Keratinocyte (primary cell): Measurements from ENCODE around the gene VRK3. TPM values are rescaled to one million over a fixed set of nuclear protein-coding genes. Genes with fewer than 3 reads are reported as not detected.

Source experiments
- DNase-seq: peaks from one replicate; pipeline ENCODE4 v3.0.0-alpha.2; 2011; ENCODE audit warnings: low read depth, missing footprints, low spot score
- FAIRE-seq: peaks from 2 replicates; lab custom pipeline; 2011; peaks lifted over from hg19 to GRCh38; lab: Jason Lieb, UNC
- H2AFZ ChIP-seq: 2 replicates; pipeline ENCODE4 v1.6.0; 2012; ENCODE audit warnings: low read length, control low read depth, inconsistent platforms; ENCODE audit not compliant: control insufficient read depth
- H3K27ac ChIP-seq: 2 replicates; pipeline ENCODE4 v1.5.1; 2011; ENCODE audit warnings: low read length; ENCODE audit not compliant: control insufficient read depth, insufficient read depth
- H3K27me3 ChIP-seq: 3 replicates; pipeline ENCODE4 v1.6.0; 2011; ENCODE audit warnings: low read length; ENCODE audit not compliant: control insufficient read depth, insufficient read depth; ENCODE audit errors: extremely low read depth
- H3K36me3 ChIP-seq, 2 experiments: 2 replicates in 1 of 2; 3 replicates in 1 of 2; pipeline ENCODE4 v1.5.1; 2011; ENCODE audit warnings: low read length in 2 of 2, mild to moderate bottlenecking in 1 of 2; ENCODE audit not compliant: control insufficient read depth in 2 of 2, insufficient read depth in 2 of 2; ENCODE audit errors: extremely low read depth in 1 of 2
- H3K4me1 ChIP-seq: 3 replicates; pipeline ENCODE4 v1.5.1; 2011; ENCODE audit warnings: low read length; ENCODE audit not compliant: control insufficient read depth, insufficient read depth; ENCODE audit errors: extremely low read depth
- H3K4me2 ChIP-seq: 3 replicates; pipeline ENCODE4 v1.6.0; 2011; ENCODE audit warnings: low read depth, low read length; ENCODE audit not compliant: control insufficient read depth, insufficient read depth; ENCODE audit errors: extremely low read depth
- H3K4me3 ChIP-seq, 3 experiments: fragments of 200-600 bp in 1 of 3; sonication (generic) in 1 of 3; 2 replicates in 2 of 3; 3 replicates in 1 of 3; pipeline ENCODE4 v1.5.1; 2011 to 2016; ENCODE audit warnings: low read length in 3 of 3, mild to moderate bottlenecking in 3 of 3, control low read depth in 2 of 3, inconsistent platforms in 1 of 3, low read depth in 1 of 3, mixed read lengths in 1 of 3, mixed run types in 1 of 3, moderate library complexity in 1 of 3; ENCODE audit not compliant: control insufficient read depth in 2 of 3, insufficient read depth in 2 of 3; ENCODE audit errors: extremely low read depth in 1 of 3
- H3K79me2 ChIP-seq: 2 replicates; pipeline ENCODE4 v1.6.0; 2012; ENCODE audit warnings: low read length; ENCODE audit not compliant: control insufficient read depth, insufficient read depth
- H3K9ac ChIP-seq: 3 replicates; pipeline ENCODE4 v1.6.0; 2011; ENCODE audit warnings: low read length; ENCODE audit not compliant: control insufficient read depth, insufficient read depth; ENCODE audit errors: extremely low read depth
- H3K9me1 ChIP-seq: 3 replicates; pipeline ENCODE4 v1.6.0; 2011; ENCODE audit warnings: low read length; ENCODE audit not compliant: control insufficient read depth, insufficient read depth; ENCODE audit errors: extremely low read depth
- H3K9me3 ChIP-seq: 2 replicates; pipeline ENCODE4 v1.5.1; 2012; ENCODE audit warnings: low read depth, low read length; ENCODE audit not compliant: control insufficient read depth
- H4K20me1 ChIP-seq: 3 replicates; pipeline ENCODE4 v1.6.0; 2011; ENCODE audit warnings: low read length; ENCODE audit not compliant: control insufficient read depth, insufficient read depth; ENCODE audit errors: extremely low read depth
- EZH2 ChIP-seq: IDR thresholded peaks from one replicate; pipeline ENCODE4 v1.6.1; 2012; ENCODE audit warnings: inconsistent platforms, mild to moderate bottlenecking, low read length, moderate library complexity
- dilution Hi-C: fragments of 300-500 bp; cut with MboI; formaldehyde crosslinking; loops from one replicate; pipeline ENCODE4 v1.7.0; 2020; ENCODE audit warnings: low sequenced_read_pairs; ENCODE audit not compliant: extremely low pct_ligation_motif_present
- polyA plus RNA-seq, 5 experiments: library from polyadenylated mRNA; depleted of rRNA in 3 of 5; stranded (reverse) in 3 of 5; stranded (forward) in 1 of 5; unstranded in 1 of 5; fragments of >200 nt; gene quantifications; 1 replicate in 1 of 5; 2 replicates in 3 of 5; 3 replicates in 1 of 5; pipeline versions ENCODE4 v1.2.1 to v1.2.3, GENCODE V29; 2011 to 2012; ENCODE audit warnings: missing spikeins in 2 of 5, low read depth in 1 of 5, low replicate concordance in 1 of 5
- TF ChIP-seq, protein P1 (sequence below), 3 experiments: IDR thresholded peaks in 1 of 3; conservative IDR thresholded peaks in 1 of 3; optimal IDR thresholded peaks in 1 of 3; 2 replicates in 2 of 3; 3 replicates in 1 of 3; pipeline versions ENCODE3 to v1.5.1; 2011; ENCODE audit warnings: low read length in 3 of 3, mild to moderate bottlenecking in 3 of 3, moderate library complexity in 2 of 3, control low read depth in 1 of 3, inconsistent platforms in 1 of 3; ENCODE audit not compliant: insufficient read depth in 2 of 3; ENCODE audit errors: extremely low read depth in 1 of 3

The VRK3 gene
- polyA plus RNA-seq, 1 donor (not counting 4 experiments of a cell fraction or from before 2014, with no cell fraction given): 15.6 TPM

DNA sequence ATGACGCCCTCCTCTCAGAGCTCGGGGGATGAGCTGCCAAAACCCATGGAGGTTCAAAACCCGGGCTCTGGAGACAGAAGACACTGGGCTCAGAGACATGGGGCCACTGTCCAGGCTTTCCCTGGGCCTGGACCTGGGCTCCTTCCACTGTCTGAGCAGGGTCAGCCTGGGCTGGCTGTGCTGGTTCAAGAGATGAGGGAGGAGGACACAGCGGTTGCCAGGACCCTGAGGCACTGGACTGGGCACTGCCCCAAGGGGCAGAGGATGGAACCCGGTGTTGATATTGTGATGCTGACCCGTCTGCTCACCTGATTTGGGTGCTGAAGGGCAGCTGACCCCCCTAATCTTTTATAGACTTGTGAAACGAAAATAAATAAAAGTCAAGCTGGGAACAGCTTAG, 50.1 kb downstream of the VRK3 start:
- H3K4me3 ChIP-seq: no peak overlapping the region
- no peaks in the 10 kb centered on the region for H4K20me1 ChIP-seq
- no peak overlapping the region for H3K9ac ChIP-seq
- H3K27ac ChIP-seq: no peak overlapping the region
- H3K79me2 ChIP-seq: no peaks in the 10 kb centered on the region
- H3K9me1 ChIP-seq: no peaks in the 10 kb centered on the region
- no peaks in the 10 kb centered on the region for H3K9me3 ChIP-seq
- H3K36me3 ChIP-seq: no peaks in the 10 kb centered on the region
- no peaks in the 10 kb centered on the region for H3K27me3 ChIP-seq
- no peaks in the 10 kb centered on the region for H3K4me1 ChIP-seq
- dilution Hi-C loops: no loop called here
- no peak for DNase-seq
- no peak overlapping the region for H2AFZ ChIP-seq
- TF ChIP-seq, protein P1, sequence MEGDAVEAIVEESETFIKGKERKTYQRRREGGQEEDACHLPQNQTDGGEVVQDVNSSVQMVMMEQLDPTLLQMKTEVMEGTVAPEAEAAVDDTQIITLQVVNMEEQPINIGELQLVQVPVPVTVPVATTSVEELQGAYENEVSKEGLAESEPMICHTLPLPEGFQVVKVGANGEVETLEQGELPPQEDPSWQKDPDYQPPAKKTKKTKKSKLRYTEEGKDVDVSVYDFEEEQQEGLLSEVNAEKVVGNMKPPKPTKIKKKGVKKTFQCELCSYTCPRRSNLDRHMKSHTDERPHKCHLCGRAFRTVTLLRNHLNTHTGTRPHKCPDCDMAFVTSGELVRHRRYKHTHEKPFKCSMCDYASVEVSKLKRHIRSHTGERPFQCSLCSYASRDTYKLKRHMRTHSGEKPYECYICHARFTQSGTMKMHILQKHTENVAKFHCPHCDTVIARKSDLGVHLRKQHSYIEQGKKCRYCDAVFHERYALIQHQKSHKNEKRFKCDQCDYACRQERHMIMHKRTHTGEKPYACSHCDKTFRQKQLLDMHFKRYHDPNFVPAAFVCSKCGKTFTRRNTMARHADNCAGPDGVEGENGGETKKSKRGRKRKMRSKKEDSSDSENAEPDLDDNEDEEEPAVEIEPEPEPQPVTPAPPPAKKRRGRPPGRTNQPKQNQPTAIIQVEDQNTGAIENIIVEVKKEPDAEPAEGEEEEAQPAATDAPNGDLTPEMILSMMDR (optimal IDR thresholded peaks at IDR 0.05 in 1 of 3, IDR thresholded peaks at IDR 0.05 in 1 of 3, conservative IDR thresholded peaks at IDR 0.05 in 1 of 3; ENCODE audit: extremely low read depth in 1 of 3, insufficient read depth in 2 of 3, low read length in 3 of 3): no peak
- TF ChIP-seq EZH2: no peak
- no peak for FAIRE-seq
- no peak overlapping the region for H3K4me2 ChIP-seq

DNA sequence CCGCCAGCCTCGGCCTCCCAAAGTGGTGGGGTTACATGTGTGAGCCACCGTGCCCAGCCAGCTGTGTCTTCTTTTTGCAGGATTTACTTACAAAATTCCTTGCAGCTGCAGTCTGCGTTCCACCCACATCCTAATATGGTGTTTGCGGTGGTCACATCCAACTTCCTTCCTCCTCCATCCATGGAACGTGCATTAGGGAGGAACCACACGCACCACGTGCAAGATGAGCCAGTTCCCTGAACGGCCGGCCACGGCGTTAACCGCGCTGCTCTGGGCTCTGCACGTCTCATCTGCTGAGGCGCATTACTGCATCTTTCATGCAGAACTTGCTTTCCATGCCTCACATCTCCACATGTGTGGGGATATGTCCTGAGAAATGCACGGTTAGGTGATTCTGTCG, 51.2 kb downstream of the VRK3 start:
- dilution Hi-C loops: no loop called here

More for the DNA sequence above, 51.2 kb downstream of the VRK3 start:
- H3K79me2 ChIP-seq: no peaks in the 10 kb centered on the region
- H3K4me2 ChIP-seq: no peak overlapping the region
- no peak overlapping the region for H3K27ac ChIP-seq
- H4K20me1 ChIP-seq: no peaks in the 10 kb centered on the region
- H3K27me3 ChIP-seq: no peaks in the 10 kb centered on the region
- no peak for TF ChIP-seq EZH2
- TF ChIP-seq, protein P1 (optimal IDR thresholded peaks at IDR 0.05 in 1 of 3, IDR thresholded peaks at IDR 0.05 in 1 of 3, conservative IDR thresholded peaks at IDR 0.05 in 1 of 3; ENCODE audit: extremely low read depth in 1 of 3, insufficient read depth in 2 of 3, low read length in 3 of 3): no peak
- no peaks in the 10 kb centered on the region for H3K9me1 ChIP-seq
- no peaks in the 10 kb centered on the region for H3K4me1 ChIP-seq
- no peak overlapping the region for H3K4me3 ChIP-seq
- DNase-seq (no peak), FAIRE-seq (no peak)
- no peaks in the 10 kb centered on the region for H3K9me3 ChIP-seq
- no peaks in the 10 kb centered on the region for H3K36me3 ChIP-seq
- no peak overlapping the region for H2AFZ ChIP-seq
- no peak overlapping the region for H3K9ac ChIP-seq
